ENCODE data around the gene HOXC9.

Gene HOXC9

DNA sequence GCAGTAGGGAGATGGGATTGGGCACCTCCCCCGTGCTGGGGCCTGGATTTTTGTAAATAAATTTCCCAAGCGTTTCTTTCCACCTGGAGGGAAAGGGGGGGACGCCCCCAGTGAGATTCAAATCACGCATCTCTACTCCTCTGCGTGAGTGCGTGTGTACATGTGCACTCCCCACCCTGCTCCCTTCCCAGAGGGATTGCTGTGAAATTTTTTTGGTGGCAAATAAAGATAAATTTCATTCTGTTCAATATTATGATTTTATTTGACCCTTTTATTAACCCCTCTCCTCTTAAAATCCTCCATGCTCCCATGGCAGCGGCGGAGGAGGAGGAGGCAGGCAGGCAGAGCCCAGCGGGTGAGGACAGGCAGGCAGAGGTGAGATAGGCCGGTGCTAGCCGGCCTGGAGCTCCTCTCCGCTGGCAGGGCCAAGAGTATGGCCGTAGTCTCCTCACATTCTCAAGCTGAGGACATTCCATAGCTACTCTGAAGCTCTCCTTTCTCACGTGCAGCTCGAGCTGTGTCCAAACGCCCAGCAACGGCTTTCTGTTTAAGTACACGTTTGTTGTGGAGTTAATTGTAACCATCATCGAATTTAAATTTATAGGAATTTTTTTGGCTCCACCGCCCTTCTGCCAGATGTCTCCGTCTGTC is 23.7 kb upstream of the HOXC9 start:
- DNase-seq = no peak

DNA sequence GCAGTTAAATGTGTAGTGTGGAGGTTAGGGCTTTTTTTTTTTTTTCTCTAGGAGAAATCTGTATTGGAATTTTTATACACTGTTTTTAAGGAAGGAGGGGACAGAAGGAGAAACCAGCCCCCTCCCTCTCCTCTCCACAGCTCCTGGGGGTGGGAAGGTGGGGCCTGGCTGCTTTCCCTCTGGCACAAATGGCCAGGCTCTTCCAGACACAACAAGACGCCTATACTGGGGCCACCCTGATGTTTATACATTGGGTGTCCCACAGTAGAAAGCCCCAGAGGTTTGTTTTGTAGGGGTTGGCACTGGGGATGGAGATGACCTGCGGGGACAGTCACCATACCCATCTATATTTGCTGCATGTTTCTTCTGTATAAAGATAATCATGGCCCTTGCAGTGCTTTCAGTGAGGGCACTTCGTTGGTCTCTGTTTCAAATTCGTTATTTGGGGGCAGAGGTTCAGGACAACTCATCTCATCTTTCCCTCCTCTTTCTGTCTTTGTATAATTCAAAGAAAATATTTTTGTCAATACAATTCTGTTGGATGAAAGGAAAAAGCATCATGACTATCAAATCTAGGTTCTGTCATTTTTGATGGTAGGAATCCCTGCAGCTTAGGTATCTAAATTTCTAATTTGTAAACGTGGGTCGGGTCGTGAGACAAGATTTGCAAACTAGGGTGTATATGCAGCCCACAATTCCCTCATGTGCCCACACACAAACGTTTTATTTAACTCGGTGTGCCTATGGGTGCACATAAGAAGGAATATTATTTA is 23.0 kb upstream of the HOXC9 start:
- no peak for DNase-seq

DNA sequence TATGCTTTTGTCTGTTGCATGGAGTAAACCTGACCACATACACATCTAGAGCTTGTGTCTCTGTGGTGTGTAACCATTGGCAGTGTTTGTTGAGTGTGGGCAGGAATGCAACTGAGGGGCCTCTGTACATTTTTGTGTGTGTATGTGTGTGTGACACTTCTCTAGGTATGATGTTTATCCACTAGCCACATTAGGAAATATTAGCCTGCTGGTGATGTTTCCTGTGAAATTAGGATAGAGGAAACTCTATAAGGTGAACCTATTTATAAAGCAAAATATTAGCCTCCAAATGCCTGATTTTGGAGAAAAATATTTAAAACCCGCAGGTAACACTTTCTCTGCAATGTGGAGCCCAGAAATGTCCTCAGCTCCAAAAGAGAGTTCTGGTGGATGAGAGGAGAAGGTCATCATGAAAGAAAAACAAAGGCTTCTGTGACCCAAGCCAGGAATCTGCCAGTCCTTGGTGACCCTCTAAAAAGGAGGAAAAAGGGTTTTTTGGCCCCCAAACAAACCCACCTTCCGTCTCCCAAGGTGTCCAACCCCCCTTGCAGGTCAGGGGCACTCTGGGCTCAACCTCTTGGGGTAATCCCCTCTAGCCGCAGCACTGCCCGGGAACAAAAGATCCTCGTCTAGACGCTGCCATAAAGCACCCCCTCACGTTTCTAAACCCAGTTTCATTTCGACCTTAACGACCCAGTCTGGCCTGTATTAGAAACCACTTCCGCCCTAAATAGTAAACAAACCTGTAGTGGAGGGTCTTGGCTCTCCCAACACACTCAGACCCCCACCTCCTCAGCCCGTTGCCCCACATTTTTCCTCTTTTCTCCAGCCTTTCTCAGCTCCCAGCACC is 22.1 kb upstream of the HOXC9 start:
- DNase-seq = no peak

DNA sequence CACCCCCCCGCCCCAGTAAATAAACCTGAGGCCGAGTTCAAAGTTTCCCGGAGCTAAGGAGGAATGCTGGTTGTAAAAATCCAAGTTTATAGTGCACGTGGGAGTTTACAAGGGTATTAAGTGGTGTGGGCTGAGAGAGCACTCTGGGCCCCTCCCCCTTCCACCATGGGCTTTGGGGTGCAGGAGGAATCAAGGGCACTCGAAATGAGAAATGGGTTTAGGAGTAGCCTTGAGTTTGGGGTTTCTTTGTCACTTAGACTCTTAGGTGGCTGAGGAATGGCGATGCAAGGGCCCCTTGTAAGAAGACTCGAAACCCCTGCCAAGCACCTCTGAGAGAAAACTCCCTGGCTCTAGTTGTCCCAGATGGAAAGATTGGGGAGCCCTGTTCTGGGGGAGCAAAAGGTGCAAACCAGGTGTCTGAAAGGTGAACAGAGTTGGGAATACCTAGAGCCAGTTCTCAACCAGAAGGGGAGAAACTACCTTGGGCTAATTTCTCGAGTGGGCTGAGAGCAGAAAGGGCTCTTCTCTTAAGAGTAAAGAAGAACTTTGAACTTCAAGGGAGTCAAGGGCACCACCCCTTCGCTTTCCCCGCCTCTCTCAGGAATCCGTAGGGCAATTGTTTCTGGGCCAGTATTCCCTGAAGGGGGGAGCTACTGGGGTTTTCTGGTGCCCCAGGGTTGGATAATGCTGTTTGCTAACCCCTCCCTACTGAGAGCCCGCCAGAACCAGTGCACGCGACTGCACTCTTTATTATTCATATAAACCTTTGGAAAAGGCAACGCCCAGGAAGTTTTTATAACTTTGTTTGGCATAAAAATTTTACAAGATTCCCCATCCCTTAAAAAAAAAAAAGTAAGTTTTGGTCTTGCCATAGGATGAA is 21.2 kb upstream of the HOXC9 start:
- DNase-seq = no peak

DNA sequence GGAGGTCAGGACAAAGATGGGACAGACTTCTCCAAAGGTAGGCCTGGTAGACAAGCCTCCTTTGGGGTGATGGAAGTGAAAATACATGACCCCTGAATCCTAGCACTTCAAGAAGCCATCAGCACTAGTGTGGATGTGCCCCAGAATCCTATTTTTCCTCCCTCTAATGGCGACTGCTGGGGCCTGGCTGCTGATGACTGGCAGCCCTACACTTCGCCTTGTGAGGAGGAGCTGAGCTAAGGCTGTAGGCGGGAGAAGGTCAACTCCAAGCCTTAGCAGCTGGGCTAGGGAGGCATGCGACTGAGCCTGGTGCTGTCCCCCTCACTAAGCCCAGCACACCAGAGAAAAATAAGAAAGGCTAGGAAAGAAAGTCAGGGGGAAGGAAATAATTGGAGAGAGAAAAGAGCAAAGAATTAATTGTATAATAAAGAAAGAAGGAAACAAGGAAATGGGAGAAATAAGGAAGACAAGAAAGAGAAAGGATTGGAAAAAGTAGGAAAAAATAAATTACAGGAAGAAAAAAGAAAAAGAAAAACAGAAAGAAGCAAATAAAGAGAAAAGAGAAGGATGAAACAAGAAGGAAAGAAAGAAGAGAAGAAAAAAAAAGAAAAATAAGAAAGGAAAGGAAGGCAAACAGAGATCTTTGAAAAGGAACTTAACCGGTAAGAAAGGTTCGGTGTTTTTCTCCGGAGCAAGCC is 19.7 kb upstream of the HOXC9 start:
- no peak for DNase-seq

DNA sequence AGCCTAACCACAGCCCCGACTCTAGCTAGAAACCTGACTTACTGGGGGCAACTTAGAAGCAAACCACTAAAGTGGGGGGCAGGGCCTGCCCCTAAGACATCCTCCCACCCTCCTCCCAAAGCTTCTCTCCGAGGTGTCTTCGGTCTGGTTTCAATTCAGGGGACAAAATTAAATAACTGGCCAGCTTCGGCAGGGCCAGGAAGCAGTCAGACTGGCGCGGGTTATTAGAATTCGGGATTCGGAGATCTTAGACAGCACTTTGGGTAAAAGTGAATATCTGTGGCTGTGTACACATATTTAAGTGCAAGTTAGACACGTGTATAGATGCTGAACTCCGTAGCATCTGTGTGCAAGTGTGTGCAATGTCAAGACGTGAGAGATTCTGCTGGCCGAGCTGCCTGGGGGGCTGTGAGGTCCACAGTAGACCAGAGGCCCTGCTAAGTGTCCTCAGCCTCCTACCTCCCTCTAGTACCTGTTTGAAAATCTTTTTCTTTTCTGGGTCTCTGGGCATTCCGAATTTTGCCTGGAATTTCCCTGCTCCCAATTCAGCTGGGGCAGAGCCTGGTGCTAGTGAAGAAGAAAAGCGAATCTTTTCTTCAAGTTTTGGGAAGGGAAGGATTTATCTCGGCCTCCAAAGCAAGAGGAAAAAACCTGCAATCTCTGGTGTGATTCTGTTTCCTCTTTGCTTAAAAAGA is 19.0 kb upstream of the HOXC9 start:
- DNase-seq = no peak

DNA sequence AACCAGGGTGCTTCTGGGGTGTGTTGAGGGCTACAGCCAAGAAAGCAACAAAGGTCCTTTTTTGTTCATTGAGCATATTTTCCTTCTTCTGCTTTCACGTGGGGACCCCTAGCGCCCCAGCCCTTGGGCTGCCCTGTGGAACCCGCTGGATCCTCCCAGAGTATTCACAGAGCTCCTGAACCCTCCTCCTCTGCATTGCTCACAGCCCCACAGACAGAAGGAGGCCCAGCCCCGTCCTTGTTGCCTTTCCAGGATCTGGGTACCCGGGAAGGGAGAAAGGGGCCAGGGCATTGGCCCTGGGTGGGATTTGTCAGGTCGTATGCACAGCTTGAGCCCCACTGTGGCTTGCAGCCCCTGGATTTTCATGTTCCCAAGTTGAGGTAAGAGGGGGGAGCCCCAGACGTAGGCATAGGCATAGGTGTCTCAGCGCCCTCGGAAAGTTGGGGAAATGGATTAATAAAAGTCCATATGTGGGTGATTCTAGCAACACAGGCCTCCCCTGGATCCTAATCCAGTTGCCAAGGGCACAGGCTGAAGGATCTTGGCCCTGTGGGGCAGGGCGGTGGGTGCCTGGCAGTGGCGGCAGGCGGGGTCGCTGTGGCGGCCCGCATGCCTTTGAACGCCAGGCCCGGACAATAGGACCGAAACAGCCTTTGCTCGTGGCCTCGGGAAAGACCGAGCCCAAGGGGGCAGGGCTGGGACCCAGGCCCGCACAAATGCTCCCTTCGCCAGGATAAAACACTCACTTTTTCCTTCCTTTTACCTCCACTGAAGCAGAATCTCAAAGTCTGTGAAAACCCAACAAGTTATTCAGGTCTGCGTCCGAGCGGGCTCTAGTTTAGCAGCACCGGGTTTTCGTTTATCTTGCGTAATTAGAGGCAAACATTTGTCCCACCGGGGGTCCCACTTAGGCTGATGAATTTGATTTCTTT is 18.1 kb upstream of the HOXC9 start:
- DNase-seq = no peak

DNA sequence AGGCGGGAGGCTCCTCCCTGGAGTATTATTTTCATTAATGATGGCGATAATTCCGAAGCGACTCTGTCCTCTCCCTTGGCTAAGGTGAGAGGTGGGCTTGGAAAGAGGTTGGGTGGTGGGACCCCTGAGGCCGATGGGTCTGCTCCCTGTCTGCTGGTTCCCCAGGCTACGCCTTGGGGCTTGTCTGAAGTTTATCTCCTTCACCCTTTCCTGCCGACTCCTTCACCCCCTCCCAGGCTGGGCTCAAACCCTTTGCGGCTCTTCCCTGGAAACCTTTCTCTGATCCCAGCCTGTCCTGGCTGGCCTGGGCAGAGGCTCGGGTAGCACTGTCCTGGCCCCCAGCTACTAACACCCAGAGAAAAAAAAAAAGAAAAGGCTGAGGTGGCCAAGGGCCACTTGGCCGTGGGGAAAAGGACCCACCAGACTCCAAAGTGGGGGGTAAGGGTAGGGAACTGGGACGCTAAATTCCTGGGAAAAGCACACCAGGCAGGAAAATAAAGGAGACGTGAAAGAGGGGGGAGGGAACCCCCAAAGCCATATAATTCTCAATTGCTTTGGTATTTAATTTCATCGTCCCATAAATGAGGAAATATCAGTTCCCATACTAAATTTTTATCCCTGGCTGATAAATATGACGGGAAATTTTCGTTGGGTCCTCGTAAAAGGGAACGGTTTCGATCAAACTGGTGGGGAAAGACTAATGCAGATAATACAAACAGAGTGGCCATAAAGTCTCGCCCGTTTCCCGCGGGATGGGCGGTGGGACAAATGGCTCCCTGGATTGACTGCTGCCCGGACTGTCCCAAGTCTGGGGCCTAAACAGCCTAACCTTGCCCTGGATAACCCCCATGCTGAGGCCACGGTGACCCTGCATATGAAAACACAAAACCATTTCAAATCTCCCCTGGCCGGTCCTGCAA is 17.1 kb upstream of the HOXC9 start:
- DNase-seq = no peak

DNA sequence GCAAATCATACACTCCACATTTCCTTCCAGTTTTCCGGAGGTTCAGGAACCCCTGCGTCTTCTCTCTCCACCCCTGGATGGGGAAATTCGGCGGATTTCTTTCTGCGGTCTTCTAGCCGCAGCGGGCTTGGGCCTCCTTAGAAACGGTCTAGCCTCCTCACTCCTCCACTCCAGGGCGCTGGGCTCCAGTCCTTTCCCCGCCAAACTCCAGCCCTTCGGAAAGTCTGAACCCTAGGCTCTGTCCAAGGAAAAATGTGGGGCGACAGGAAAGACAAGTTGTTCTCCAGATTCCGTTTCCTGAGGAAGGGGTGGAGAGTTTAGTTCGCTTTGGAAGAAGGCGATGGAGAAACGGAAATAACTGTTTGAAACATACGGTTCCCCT is 16.4 kb upstream of the HOXC9 start:
- DNase-seq = peak in 1 of 2 donors; percentile 22

DNA sequence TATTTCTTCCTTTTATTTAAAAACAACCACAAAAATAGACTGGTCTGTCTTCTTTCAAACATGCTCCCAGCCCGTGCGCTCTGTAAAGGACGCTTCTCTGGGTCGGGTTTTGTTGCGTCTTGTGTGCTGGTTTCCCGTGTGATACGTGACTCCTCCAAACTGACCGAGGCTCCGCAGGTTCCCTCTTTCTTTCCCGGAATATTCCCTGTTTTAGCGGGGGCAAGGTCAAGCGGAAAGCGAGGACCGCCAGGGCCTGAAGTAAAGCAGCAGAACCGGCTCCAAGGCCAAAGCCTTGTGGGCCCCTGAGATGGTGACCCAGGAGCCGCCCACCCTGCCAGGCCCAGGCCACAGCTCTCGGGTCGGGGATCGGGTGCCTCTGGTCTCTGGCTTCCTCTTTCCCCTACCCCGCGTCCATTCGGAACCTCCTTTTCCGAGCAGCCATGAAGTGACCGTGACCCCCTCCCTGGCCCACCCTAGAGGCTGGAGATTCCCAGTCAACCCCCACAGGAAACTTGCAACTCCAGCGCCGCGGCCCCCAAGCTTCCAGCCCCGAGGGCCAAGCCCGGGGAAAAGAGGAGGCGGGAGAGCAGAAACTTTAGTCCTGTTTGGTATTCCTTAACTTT is 15.9 kb upstream of the HOXC9 start:
- no peak for DNase-seq

DNA sequence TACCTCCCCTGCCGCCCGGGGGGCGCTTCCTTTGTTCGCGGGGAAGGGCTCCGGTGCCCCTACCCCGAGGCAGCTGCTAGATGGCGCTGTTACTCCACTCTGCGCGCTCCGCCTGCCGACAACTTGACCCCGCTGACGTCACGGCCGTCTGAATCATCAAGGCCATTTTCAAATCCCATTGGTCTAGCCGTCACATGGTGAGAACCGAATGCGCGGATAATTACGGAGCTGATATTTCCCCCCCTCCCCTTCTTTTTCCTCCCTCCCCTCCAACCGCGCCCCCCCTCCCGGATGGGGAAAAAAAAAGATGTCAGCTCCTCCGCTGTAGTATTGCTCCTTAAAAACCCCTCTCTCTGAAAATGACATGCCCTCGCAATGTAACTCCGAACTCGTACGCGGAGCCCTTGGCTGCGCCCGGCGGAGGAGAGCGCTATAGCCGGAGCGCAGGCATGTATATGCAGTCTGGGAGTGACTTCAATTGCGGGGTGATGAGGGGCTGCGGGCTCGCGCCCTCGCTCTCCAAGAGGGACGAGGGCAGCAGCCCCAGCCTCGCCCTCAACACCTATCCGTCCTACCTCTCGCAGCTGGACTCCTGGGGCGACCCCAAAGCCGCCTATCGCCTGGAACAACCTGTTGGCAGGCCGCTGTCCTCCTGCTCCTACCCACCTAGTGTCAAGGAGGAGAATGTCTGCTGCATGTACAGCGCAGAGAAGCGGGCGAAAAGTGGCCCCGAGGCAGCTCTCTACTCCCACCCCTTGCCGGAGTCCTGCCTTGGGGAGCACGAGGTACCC is 14.9 kb upstream of the HOXC9 start, which contains the start of gene HOXC10:
TSS of gene HOXC10 (plus strand) at position 246 of the 791 bp plus-strand sequence. CDS start at position 360, 114 bp downstream.
- DNase-seq = peak; percentile 33 to 36

DNA sequence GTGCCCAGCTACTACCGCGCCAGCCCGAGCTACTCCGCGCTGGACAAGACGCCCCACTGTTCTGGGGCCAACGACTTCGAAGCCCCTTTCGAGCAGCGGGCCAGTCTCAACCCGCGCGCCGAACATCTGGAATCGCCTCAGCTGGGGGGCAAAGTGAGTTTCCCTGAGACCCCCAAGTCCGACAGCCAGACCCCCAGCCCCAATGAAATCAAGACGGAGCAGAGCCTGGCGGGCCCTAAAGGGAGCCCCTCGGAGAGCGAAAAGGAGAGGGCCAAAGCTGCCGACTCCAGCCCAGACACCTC is 14.3 kb upstream of the HOXC9 start:
- no peak for DNase-seq

DNA sequence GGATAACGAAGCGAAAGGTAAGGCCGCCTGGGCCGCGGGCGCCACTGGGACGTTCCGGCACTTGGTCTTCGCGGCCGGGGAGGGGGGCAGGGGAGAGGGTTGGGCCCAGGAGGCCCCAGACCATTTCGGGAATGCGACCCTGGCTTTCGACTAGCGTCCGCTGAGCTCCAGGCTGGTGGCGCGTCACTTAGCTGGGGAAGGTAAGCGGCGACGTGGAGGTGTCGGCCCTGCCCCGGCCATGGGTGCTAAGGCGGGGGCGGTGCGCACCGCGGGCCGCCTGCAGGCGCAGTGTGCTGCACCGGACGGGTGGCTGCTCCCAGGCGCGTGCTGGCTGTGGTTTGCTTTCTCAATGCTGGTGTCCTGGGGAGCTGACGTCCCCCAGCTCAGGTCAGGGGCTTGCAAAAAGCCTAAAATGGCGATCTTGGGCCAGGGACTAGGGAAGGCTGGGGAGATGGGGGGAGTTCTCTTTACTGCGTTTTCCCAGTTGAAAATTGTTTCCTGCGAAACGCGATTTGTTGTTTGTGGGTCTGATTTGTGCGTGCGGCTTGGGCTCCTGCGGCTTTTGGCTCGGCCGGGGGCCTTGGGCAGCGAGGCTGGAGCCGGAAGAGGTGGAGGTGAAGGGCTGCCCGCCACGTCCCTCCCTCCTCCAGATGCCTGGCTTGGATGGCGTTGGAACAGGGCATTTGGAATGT is 13.8 kb upstream of the HOXC9 start:
- no peak for DNase-seq

DNA sequence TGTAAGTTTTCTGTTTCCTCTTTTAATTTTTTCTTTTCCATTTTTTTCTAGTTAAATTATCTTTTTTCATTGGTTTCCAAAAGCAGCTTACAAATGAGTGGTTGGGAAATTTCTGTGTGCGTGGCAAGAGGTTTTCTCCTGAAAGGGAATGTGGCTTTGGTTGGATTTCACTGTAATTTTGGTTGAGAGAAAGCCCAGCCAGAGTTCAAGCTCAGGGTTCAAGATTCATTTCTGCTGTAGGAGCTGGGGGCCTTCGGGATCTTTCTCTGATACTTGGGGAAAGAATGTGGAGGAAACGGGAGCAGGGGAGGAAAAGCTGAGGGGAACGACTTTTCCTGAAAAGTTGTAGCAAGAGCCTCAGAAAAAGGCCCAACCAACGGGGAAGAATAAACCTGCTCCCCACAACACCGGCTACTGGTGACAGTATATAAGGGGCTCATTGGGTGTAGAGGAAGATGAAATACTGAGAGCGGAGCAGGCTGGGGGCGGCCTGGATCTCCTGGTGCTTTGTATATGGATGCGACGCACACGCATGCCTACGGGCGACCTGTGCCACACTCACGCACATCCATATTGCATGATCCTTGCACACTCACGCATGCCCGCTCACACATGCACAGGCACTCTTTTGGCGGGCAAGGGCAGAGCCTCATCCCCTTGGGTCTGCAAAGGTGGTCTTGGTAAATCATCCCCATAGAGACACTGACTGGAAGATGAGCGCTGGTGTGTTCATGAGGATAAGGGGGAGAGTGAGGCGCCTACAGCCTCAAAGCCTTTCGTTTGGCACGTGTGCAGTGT is 13.1 kb upstream of the HOXC9 start:
- no peak for DNase-seq

DNA sequence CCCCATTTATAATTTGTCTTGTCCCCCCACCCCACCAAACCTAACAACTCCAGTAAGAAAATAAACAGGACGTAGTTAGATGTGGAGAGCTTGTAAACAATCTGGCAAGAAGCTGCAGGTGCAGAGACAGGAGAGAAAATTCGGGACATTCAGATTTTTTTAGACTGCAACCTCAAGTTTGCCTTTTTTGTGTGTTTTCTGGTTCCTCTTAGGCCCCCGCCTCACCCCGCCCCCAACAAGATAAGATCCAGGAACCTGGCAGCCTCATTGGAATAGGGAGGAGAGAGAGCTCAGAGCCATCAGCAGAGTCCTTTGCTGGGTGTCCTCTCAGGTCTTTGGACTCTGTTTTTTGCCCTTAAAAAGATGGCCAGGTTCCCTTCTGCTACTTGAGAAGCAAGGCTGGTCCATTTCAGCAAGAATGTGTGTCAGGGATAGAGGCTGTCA is 12.2 kb upstream of the HOXC9 start:
- no peak for DNase-seq
